ENCODE measurements around the gene UHRF2.
"Not testable (repeated sequence)": the region's sequence is repeated elsewhere in the genome, so short reads cannot be mapped to it uniquely, and the experiment has no call there.

UHRF2 gene

DNA sequence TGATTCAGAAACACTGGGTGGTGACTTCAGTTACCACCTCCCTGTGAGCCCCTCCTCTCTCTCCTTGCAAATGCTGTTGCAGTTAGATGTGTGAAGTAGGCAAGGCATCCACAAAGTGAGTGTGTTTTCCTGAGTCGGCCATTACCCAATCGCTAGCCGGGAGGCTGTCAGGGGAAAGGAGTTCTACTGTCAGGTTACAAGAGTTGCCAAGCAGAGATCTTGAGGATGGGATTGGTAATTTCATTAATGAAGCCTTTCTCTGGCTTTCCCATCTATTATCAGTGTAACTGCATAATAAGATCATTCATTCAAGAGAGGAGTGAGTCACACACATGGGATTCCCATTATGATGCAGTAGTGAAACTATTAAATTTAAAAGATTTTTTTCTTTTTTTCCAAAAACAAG is 125.7 kb downstream of the UHRF2 start:
- Histone ChIP-seq H3K27ac (ENCODE audit: low read length) (no peak overlapping the region), H3K79me2 (ENCODE audit: low read length) (no peaks in the 10 kb centered on the region), H3K4me1 (ENCODE audit: low read length) (no peaks in the 10 kb centered on the region), H4K20me1 (ENCODE audit: insufficient read depth, low read length) (no peaks in the 10 kb centered on the region), H3K27me3 (ENCODE audit: low read depth, low read length) (no peaks in the 10 kb centered on the region), H3K36me3 (replicated peaks; ENCODE audit: low read depth, low read length) (no peaks in the 10 kb centered on the region), H3K4me3 (ENCODE audit: low read length) (no peak overlapping the region), H3K9me3 (ENCODE audit: insufficient read depth, low read length) (no peaks in the 10 kb centered on the region), H3K4me2 (ENCODE audit: low read length) (no peak overlapping the region), H3K9ac (ENCODE audit: low read length) (no peak overlapping the region), H2AFZ (ENCODE audit: low read depth, low read length) (no peak overlapping the region)
- no peak for TF ChIP-seq EZH2phosphoT487 (IDR thresholded peaks at IDR 0.05; ENCODE audit: low read depth)
- TF ChIP-seq, protein P1, sequence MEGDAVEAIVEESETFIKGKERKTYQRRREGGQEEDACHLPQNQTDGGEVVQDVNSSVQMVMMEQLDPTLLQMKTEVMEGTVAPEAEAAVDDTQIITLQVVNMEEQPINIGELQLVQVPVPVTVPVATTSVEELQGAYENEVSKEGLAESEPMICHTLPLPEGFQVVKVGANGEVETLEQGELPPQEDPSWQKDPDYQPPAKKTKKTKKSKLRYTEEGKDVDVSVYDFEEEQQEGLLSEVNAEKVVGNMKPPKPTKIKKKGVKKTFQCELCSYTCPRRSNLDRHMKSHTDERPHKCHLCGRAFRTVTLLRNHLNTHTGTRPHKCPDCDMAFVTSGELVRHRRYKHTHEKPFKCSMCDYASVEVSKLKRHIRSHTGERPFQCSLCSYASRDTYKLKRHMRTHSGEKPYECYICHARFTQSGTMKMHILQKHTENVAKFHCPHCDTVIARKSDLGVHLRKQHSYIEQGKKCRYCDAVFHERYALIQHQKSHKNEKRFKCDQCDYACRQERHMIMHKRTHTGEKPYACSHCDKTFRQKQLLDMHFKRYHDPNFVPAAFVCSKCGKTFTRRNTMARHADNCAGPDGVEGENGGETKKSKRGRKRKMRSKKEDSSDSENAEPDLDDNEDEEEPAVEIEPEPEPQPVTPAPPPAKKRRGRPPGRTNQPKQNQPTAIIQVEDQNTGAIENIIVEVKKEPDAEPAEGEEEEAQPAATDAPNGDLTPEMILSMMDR (IDR thresholded peaks at IDR 0.05; ENCODE audit: low read depth, low read length), result no peak

DNA sequence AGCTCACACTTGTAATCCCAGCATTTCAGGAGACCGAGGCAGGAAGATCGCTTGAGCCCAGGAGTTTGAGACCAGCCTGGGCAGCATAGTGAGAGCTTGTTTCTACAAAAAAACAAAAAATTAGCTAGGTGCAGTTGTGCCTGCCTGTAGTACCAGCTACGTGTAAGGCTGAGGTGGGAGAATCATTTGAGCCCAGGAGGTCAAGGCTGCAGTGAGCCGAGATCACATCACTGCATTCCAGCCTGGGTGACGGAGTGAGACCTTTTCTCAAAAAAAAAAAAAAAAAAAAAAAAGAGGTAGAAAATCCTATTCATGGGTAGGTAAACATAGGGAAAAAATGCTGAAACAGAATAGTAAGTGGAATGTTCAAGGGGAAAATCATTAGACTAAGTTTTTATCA is 129.6 kb downstream of the UHRF2 start:
- not testable (repeated sequence) for H3K4me1 ChIP-seq (ENCODE audit: low read length); H3K36me3 ChIP-seq (replicated peaks; ENCODE audit: low read depth, low read length); H3K79me2 ChIP-seq (ENCODE audit: low read length); H2AFZ ChIP-seq (ENCODE audit: low read depth, low read length); H3K9ac ChIP-seq (ENCODE audit: low read length); H3K27ac ChIP-seq (ENCODE audit: low read length); H3K4me3 ChIP-seq (ENCODE audit: low read length); H3K9me3 ChIP-seq (ENCODE audit: insufficient read depth, low read length); H4K20me1 ChIP-seq (ENCODE audit: insufficient read depth, low read length); H3K27me3 ChIP-seq (ENCODE audit: low read depth, low read length); H3K4me2 ChIP-seq (ENCODE audit: low read length)

DNA sequence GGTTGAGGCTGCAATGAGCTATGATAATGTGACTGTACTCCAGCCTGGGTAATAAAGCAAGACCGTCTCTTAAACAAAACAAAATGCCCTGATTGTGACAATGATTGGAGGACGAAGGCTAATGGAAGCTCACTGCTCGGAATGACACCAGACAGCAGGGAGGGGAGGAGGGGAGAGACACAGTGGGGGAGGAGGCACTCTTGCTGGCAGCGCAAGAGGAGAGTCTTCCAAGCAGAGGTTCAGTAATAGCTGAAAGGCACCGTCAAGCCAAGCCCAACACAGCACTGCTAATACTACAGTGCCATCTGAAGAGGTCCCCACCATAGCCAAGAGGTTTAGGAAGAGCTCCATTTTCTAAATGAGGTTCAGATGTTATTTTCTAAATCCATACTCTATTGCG is 130.2 kb downstream of the UHRF2 start:
- Histone ChIP-seq H3K4me1 (ENCODE audit: low read length) (no peaks in the 10 kb centered on the region), H2AFZ (ENCODE audit: low read depth, low read length) (no peak overlapping the region), H3K9ac (ENCODE audit: low read length) (no peak overlapping the region), H3K27ac (ENCODE audit: low read length) (no peak overlapping the region), H3K4me2 (ENCODE audit: low read length) (no peak overlapping the region), H3K79me2 (ENCODE audit: low read length) (no peaks in the 10 kb centered on the region), H3K27me3 (ENCODE audit: low read depth, low read length) (no peaks in the 10 kb centered on the region), H3K4me3 (ENCODE audit: low read length) (no peak overlapping the region), H4K20me1 (ENCODE audit: insufficient read depth, low read length) (no peaks in the 10 kb centered on the region), H3K36me3 (replicated peaks; ENCODE audit: low read depth, low read length) (no peaks in the 10 kb centered on the region), H3K9me3 (ENCODE audit: insufficient read depth, low read length) (no peaks in the 10 kb centered on the region)
- TF ChIP-seq, protein P1 (IDR thresholded peaks at IDR 0.05; ENCODE audit: low read depth, low read length), result no peak
- no peak for TF ChIP-seq EZH2phosphoT487 (IDR thresholded peaks at IDR 0.05; ENCODE audit: low read depth)

- Histone ChIP-seq H3K27me3 (ENCODE audit: low read depth, low read length) (no peaks in the 10 kb centered on the region), H3K36me3 (replicated peaks; ENCODE audit: low read depth, low read length) (no peaks in the 10 kb centered on the region), H3K9me3 (ENCODE audit: insufficient read depth, low read length) (no peaks in the 10 kb centered on the region), H3K9ac (ENCODE audit: low read length) (no peak overlapping the region), H2AFZ (ENCODE audit: low read depth, low read length) (no peak overlapping the region), H3K27ac (ENCODE audit: low read length) (no peak overlapping the region), H3K4me2 (ENCODE audit: low read length) (no peak overlapping the region), H3K4me3 (ENCODE audit: low read length) (no peak overlapping the region), H3K4me1 (ENCODE audit: low read length) (no peaks in the 10 kb centered on the region), H4K20me1 (ENCODE audit: insufficient read depth, low read length) (no peaks in the 10 kb centered on the region), H3K79me2 (ENCODE audit: low read length) (no peaks in the 10 kb centered on the region)
- TF ChIP-seq EZH2phosphoT487 (IDR thresholded peaks at IDR 0.05; ENCODE audit: low read depth), result no peak
- TF ChIP-seq, protein P1 (IDR thresholded peaks at IDR 0.05; ENCODE audit: low read depth, low read length), result no peak
These were observed 132.2 kb downstream of the UHRF2 start for GRCh38 chr9:6545017-6545691.
